Globus pallidus (tissue), 1 donor: Measurements from ENCODE around the gene HDAC4.
"Not testable (repeated sequence)": the region's sequence is repeated elsewhere in the genome, so short reads cannot be mapped to it uniquely, and the experiment has no call there.

ENCODE experiments used
- DNase-seq: peaks from one replicate; pipeline ENCODE4 v3.0.0-alpha.2; 2015; ENCODE audit warnings: low spot score

The HDAC4 gene

GRCh38 chr2:239186516-239187357, 214.1 kb downstream of the HDAC4 start:
- no peak for DNase-seq

- DNase-seq: no peak
Measured at GRCh38 chr2:239184968-239185903, 215.6 kb downstream of the HDAC4 start.

- no peak for DNase-seq
Measured at GRCh38 chr2:239184179-239184578, 216.6 kb downstream of the HDAC4 start.

- DNase-seq: no peak
Measured at GRCh38 chr2:239182981-239183791, 217.6 kb downstream of the HDAC4 start.

- no peak for DNase-seq
Measured at GRCh38 chr2:239181903-239182581, 218.8 kb downstream of the HDAC4 start.

GRCh38 chr2:239181074-239181902, 219.5 kb downstream of the HDAC4 start:
- no peak for DNase-seq

- no peak for DNase-seq
Measured at GRCh38 chr2:239180526-239181073, 220.2 kb downstream of the HDAC4 start.

- DNase-seq: no peak
Measured at GRCh38 chr2:239179851-239180371, 220.9 kb downstream of the HDAC4 start.

- DNase-seq: no peak
Measured at GRCh38 chr2:239178954-239179353, 221.9 kb downstream of the HDAC4 start.

GRCh38 chr2:239178484-239178883, 222.3 kb downstream of the HDAC4 start:
- no peak for DNase-seq

- no peak for DNase-seq
Measured at GRCh38 chr2:239177908-239178307, 222.9 kb downstream of the HDAC4 start.

GRCh38 chr2:239177325-239177724, 223.5 kb downstream of the HDAC4 start:
- no peak for DNase-seq

- not testable (repeated sequence) for DNase-seq
Measured at GRCh38 chr2:239176138-239176803, 224.5 kb downstream of the HDAC4 start.

- DNase-seq: no peak
Measured at GRCh38 chr2:239175181-239175580, 225.6 kb downstream of the HDAC4 start.

- DNase-seq: no peak
Measured at GRCh38 chr2:239173301-239173700, 227.5 kb downstream of the HDAC4 start.

GRCh38 chr2:239171643-239172042, 229.2 kb downstream of the HDAC4 start:
- DNase-seq: no peak

GRCh38 chr2:239169311-239170048, 231.3 kb downstream of the HDAC4 start:
- DNase-seq: no peak

GRCh38 chr2:239168575-239168974, 232.2 kb downstream of the HDAC4 start:
- no peak for DNase-seq
